WTC11 (cell line): ENCODE data around the gene NCOA1.

Experiments used
- CTCF ChIP-seq: fragments of 200-600 bp; IDR thresholded peaks from 2 replicates; pipeline ENCODE4 v1.8.0; 2022; ENCODE audit warnings: antibody characterized with exemption
- KAT7 ChIP-seq: sonication (generic); formaldehyde crosslinking; IDR thresholded peaks from 2 replicates; pipeline ENCODE4 v1.8.1; 2023; ENCODE audit warnings: missing genetic modification reagents, mild to moderate bottlenecking, borderline replicate concordance
- TEAD4 ChIP-seq: sonication (generic); formaldehyde crosslinking; IDR thresholded peaks from 2 replicates; pipeline ENCODE4 v1.8.0; 2022; ENCODE audit warnings: mild to moderate bottlenecking, missing genetic modification reagents

DNA sequence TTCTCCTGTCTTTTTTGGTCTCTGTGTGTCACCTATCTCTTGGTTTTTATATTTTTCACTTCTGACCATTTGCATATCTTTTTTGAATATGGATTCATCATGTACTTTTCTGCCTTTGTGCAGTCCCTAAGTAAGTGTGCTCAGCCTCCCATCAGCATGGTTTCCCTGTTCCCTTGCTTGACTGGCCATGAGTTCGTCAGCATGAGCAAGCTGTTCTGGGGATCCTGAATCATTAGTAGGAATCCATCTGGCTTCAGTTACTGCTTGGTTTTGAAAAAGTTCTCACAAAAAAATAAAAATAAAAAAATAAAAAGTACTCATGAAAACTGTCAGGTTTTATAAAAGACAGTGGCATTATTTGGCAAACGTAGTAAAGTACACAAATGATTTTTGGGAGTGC lies 144.1 kb downstream of the NCOA1 start:
- TF ChIP-seq CTCF (no peak), TEAD4 (CRISPR knock-in tag) (no peak), KAT7 (no peak)
